WTC11 (cell line): Measurements from ENCODE around the gene PDZD8. TPM values are rescaled to one million over a fixed set of nuclear protein-coding genes. Genes with fewer than 3 reads are reported as not detected.

Experiments used
- ATAC-seq: fragments of 200-7000 bp; cut with Tn5 transposase; 2 replicates; pipeline ENCODE4 v1.10.0; 2021; ENCODE audit warnings: mild to moderate bottlenecking, moderate library complexity
- CTCF ChIA-PET: fragments of 300-600 bp; sonication (Branson Sonifier 250); formaldehyde crosslinking; loops from one replicate; lab custom pipeline; 2021; ENCODE audit warnings: antibody characterized with exemption; lab: Charles Lee
- POLR2A ChIA-PET: fragments of 350-600 bp; sonication (Branson Sonifier 250); formaldehyde crosslinking; loops from one replicate; lab custom pipeline; 2021; ENCODE audit warnings: antibody characterized with exemption; lab: Charles Lee
- DNase-seq: peaks from one replicate; pipeline ENCODE4 v3.0.0; 2021; ENCODE audit warnings: low spot score
- H3K27ac Mint-ChIP-seq: 2 replicates; pipeline ENCODE4 v1.8.0; 2021; ENCODE audit warnings: mixed read lengths
- H3K27me3 Mint-ChIP-seq: 2 replicates; pipeline ENCODE4 v1.8.0; 2021; ENCODE audit warnings: low read depth, mild to moderate bottlenecking, moderate library complexity, mixed read lengths
- H3K36me3 Mint-ChIP-seq: 2 replicates; pipeline ENCODE4 v1.8.0; 2021; ENCODE audit warnings: mixed read lengths
- H3K4me1 Mint-ChIP-seq: 2 replicates; pipeline ENCODE4 v1.8.0; 2022; ENCODE audit warnings: mixed read lengths
- H3K4me3 Mint-ChIP-seq: 2 replicates; pipeline ENCODE4 v1.8.0; 2021; ENCODE audit warnings: mild to moderate bottlenecking, moderate library complexity, mixed read lengths
- H3K9me3 Mint-ChIP-seq: 2 replicates; pipeline ENCODE4 v1.8.0; 2021; ENCODE audit warnings: mixed read lengths
- ARID4B ChIP-seq: sonication (generic); formaldehyde crosslinking; IDR thresholded peaks from 2 replicates; pipeline ENCODE4 v1.8.0; 2023; ENCODE audit warnings: missing genetic modification reagents, mild to moderate bottlenecking, borderline replicate concordance
- ATF1 ChIP-seq: sonication (generic); formaldehyde crosslinking; IDR thresholded peaks from 2 replicates; pipeline ENCODE4 v1.8.1; 2023; ENCODE audit warnings: mild to moderate bottlenecking, moderate library complexity, missing genetic modification reagents
- CREM ChIP-seq: sonication (generic); formaldehyde crosslinking; IDR thresholded peaks from 2 replicates; pipeline ENCODE4 v1.8.1; 2022; ENCODE audit warnings: mild to moderate bottlenecking, missing genetic modification reagents, moderate library complexity
- JUN ChIP-seq: sonication (generic); formaldehyde crosslinking; IDR thresholded peaks from 2 replicates; pipeline ENCODE4 v1.8.0; 2023; ENCODE audit warnings: mild to moderate bottlenecking, missing genetic modification reagents
- MAX ChIP-seq: sonication (generic); formaldehyde crosslinking; IDR thresholded peaks from 2 replicates; pipeline ENCODE4 v1.8.0; 2022; ENCODE audit warnings: mild to moderate bottlenecking, missing genetic modification reagents
- MYBL2 ChIP-seq: sonication (generic); formaldehyde crosslinking; IDR thresholded peaks from 2 replicates; pipeline ENCODE4 v1.8.1; 2023; ENCODE audit warnings: mild to moderate bottlenecking, moderate library complexity, missing genetic modification reagents
- PRDM15 ChIP-seq: sonication (generic); formaldehyde crosslinking; IDR thresholded peaks from 2 replicates; pipeline ENCODE4 v1.8.0; 2022; ENCODE audit warnings: missing genetic modification reagents
- TEAD1 ChIP-seq: sonication (generic); formaldehyde crosslinking; IDR thresholded peaks from 2 replicates; pipeline ENCODE4 v1.8.0; 2022; ENCODE audit warnings: mild to moderate bottlenecking, missing genetic modification reagents
- TP53 ChIP-seq: sonication (generic); formaldehyde crosslinking; IDR thresholded peaks from 2 replicates; pipeline ENCODE4 v1.8.1; 2023; ENCODE audit warnings: mild to moderate bottlenecking, missing genetic modification reagents
- ZBTB21 ChIP-seq: sonication (generic); formaldehyde crosslinking; IDR thresholded peaks from 2 replicates; pipeline ENCODE4 v1.8.1; 2023; ENCODE audit warnings: mild to moderate bottlenecking, missing genetic modification reagents, borderline replicate concordance
- ZNF219 ChIP-seq: sonication (generic); formaldehyde crosslinking; IDR thresholded peaks from 2 replicates; pipeline ENCODE4 v1.8.0; 2023; ENCODE audit warnings: missing genetic modification reagents, mild to moderate bottlenecking, borderline replicate concordance
- ZNF396 ChIP-seq: fragments of 250-450 bp; sonication (Bioruptor Pico); IDR thresholded peaks from 2 replicates; pipeline ENCODE4 v1.8.0; 2021; ENCODE audit warnings: mild to moderate bottlenecking, moderate library complexity, borderline replicate concordance
- ZNF532 ChIP-seq: fragments of 250-450 bp; sonication (Bioruptor Pico); IDR thresholded peaks from 2 replicates; pipeline ENCODE4 v1.9.0; 2021; ENCODE audit warnings: mild to moderate bottlenecking, borderline replicate concordance
- total RNA-seq: library from RNA; stranded (reverse); gene quantifications from 3 replicates; pipeline ENCODE4 v1.2.3, GENCODE V29; 2021

PDZD8 gene
- total RNA-seq, 1 experiment from 2014 or later: 52.7 TPM

- 0 out of 2 replicates have a peak, but pooled peaks have one; percentile 18 for TF ChIP-seq ZNF219
- TF ChIP-seq ZBTB21 (CRISPR knock-in tag): 0 out of 2 replicates have a peak, but pooled peaks have one; percentile 60
- TF ChIP-seq CREM (CRISPR knock-in tag): peak; percentile 63
- TF ChIP-seq MAX (CRISPR knock-in tag): peak; percentile 90
- peak; percentile 89; the same call in 1 of the 2 replicates for TF ChIP-seq TP53 (CRISPR knock-in tag)
- TF ChIP-seq ZNF396 (CRISPR knock-in tag): no peak
- no peak for TF ChIP-seq JUN (CRISPR knock-in tag)
- TF ChIP-seq ATF1 (CRISPR knock-in tag): 0 out of 2 replicates have a peak, but pooled peaks have one; percentile 50
- peak; percentile 72; the same call in 1 of the 2 replicates for TF ChIP-seq ARID4B (CRISPR knock-in tag)
These were observed at the start of gene PDZD8 (continued) for GRCh38 chr10:117375360-117376178.

GRCh38 chr10:117424171-117424570, 48.9 kb upstream of the PDZD8 start:
- Mint-ChIP-seq H3K9me3 (no peaks in the 10 kb centered on the region), H3K36me3 (no peaks in the 10 kb centered on the region), H3K27me3 (peaks cover 7% of the 10 kb centered on the region)
- ATAC-seq (no peak), DNase-seq (no peak)
- TF ChIP-seq PRDM15 (no peak), TEAD1 (no peak), TP53 (CRISPR knock-in tag) (no peak), MYBL2 (CRISPR knock-in tag) (no peak), ZNF532 (no peak), ZBTB21 (CRISPR knock-in tag) (no peak)
- TF ChIP-seq, all 79 proteins: peak for 0
- H3K27ac Mint-ChIP-seq: no peak overlapping the region
- H3K4me1 Mint-ChIP-seq: peaks cover 39% of the 10 kb centered on the region
- CTCF ChIA-PET: interaction anchor here (0.9 to 1.8 kb wide), 6 partner anchors 10 to 207 kb away, joined by 3 to 36 read pairs (median 4); no protein-coding TSS in a partner anchor
- POLR2A ChIA-PET: interaction anchor here (1.9 kb wide), 1 partner anchor 18 kb away, joined by 7 read pairs; no protein-coding TSS in a partner anchor
- H3K4me3 Mint-ChIP-seq: no peak overlapping the region
